B cell (primary cell): ENCODE results near the gene ACVR1.

Source experiments
- EZH2 ChIP-seq: IDR thresholded peaks from 2 replicates; pipeline ENCODE4 v1.6.1; 2012; ENCODE audit warnings: borderline replicate concordance, low read depth, mild to moderate bottlenecking, moderate library complexity, low read length; ENCODE audit not compliant: insufficient read depth, poor library complexity, severe bottlenecking
- TF ChIP-seq, protein P1 (sequence below): fragments of 200-600 bp; IDR thresholded peaks from one replicate; pipeline ENCODE4 v1.8.0; 2022; ENCODE audit warnings: antibody characterized with exemption, mild to moderate bottlenecking

- TF ChIP-seq EZH2: no peak
- TF ChIP-seq, protein P1, sequence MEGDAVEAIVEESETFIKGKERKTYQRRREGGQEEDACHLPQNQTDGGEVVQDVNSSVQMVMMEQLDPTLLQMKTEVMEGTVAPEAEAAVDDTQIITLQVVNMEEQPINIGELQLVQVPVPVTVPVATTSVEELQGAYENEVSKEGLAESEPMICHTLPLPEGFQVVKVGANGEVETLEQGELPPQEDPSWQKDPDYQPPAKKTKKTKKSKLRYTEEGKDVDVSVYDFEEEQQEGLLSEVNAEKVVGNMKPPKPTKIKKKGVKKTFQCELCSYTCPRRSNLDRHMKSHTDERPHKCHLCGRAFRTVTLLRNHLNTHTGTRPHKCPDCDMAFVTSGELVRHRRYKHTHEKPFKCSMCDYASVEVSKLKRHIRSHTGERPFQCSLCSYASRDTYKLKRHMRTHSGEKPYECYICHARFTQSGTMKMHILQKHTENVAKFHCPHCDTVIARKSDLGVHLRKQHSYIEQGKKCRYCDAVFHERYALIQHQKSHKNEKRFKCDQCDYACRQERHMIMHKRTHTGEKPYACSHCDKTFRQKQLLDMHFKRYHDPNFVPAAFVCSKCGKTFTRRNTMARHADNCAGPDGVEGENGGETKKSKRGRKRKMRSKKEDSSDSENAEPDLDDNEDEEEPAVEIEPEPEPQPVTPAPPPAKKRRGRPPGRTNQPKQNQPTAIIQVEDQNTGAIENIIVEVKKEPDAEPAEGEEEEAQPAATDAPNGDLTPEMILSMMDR: no peak
Measured at GRCh38 chr2:157793053-157793612, 83.0 kb downstream of the ACVR1 start.
